ENCODE data around the gene HOXA10.

Gene HOXA10

GRCh38 chr7:27141137-27141922 is 32.8 kb downstream of the HOXA10 start:
- WGBS: 61% methylated on average over 14 of the region's 18 CpGs
- peak overlapping the region; percentile 16 for H3K27ac ChIP-seq (ENCODE audit: low read length, poor library complexity, severe bottlenecking)
- H4K91ac ChIP-seq (ENCODE audit: low read length): no peak overlapping the region
- H2BK12ac ChIP-seq (ENCODE audit: low read length in 2 of 2): no peak overlapping the region
- no peak for DNase-seq
- no peak overlapping the region for H2BK120ac ChIP-seq (ENCODE audit: low read depth, low read length)
- no peak overlapping the region for H2AK5ac ChIP-seq (ENCODE audit: low read length, severe bottlenecking)
- no peak overlapping the region for H4K8ac ChIP-seq (ENCODE audit: low read length)
- H3K18ac ChIP-seq (ENCODE audit: low read depth in 1 of 2, low read length in 2 of 2): no peak overlapping the region
- H3K36me3 ChIP-seq (ENCODE audit: control insufficient read depth in 1 of 2, insufficient read depth in 2 of 2, low read depth in 1 of 2, low read length in 2 of 2): peaks cover 8 to 40% of the 10 kb centered on the region in 2 experiments
- no peak overlapping the region for H3K14ac ChIP-seq (ENCODE audit: low read length in 2 of 2)
- peak overlapping the region; percentile 97 for H3K9ac ChIP-seq (ENCODE audit: low read length)
- H3K4me2 ChIP-seq (ENCODE audit: low read length, poor library complexity, severe bottlenecking): peak overlapping the region; percentile 85
- H3K79me1 ChIP-seq (replicated peaks; ENCODE audit: low read length, poor library complexity, severe bottlenecking): peaks cover 4% of the 10 kb centered on the region
- no peaks in the 10 kb centered on the region for H3K27me3 ChIP-seq (ENCODE audit: control insufficient read depth in 1 of 2, insufficient read depth in 1 of 2, low read length in 2 of 2)
- H3K4me1 ChIP-seq (ENCODE audit: control insufficient read depth, insufficient read depth, low read depth, low read length): peaks cover 8% of the 10 kb centered on the region
- no peak overlapping the region for H3K23ac ChIP-seq (ENCODE audit: low read length in 2 of 2)
- no peak overlapping the region for H2BK15ac ChIP-seq (ENCODE audit: low read depth, poor library complexity, severe bottlenecking)
- no peak overlapping the region for H2AFZ ChIP-seq (ENCODE audit: low read depth, low read length)
- no peak overlapping the region for H2BK5ac ChIP-seq (ENCODE audit: low read depth, low read length, poor library complexity, severe bottlenecking)
- H3K4me3 ChIP-seq (ENCODE audit: insufficient read depth in 1 of 2, low read depth in 1 of 2, low read length in 2 of 2): peak overlapping the region; percentile 26 to 82
- no peak overlapping the region for H3K4ac ChIP-seq (ENCODE audit: low read depth in 1 of 2, low read length in 2 of 2)
- no peaks in the 10 kb centered on the region for H3K9me3 ChIP-seq (ENCODE audit: control insufficient read depth, low read length)

GRCh38 chr7:27140126-27140857 is 33.8 kb downstream of the HOXA10 start:
- WGBS: 31% methylated on average over 14 of the region's 15 CpGs
- H2BK5ac ChIP-seq (ENCODE audit: low read depth, low read length, poor library complexity, severe bottlenecking): peak overlapping the region; percentile 88
- peak overlapping the region; percentile 83 for H3K27ac ChIP-seq (ENCODE audit: low read length, poor library complexity, severe bottlenecking)
- peak overlapping the region; percentile 49 for H3K4me2 ChIP-seq (ENCODE audit: low read length, poor library complexity, severe bottlenecking)
- H2BK15ac ChIP-seq (ENCODE audit: low read depth, poor library complexity, severe bottlenecking): no peak overlapping the region
- no peaks in the 10 kb centered on the region for H3K9me3 ChIP-seq (ENCODE audit: control insufficient read depth, low read length)
- no peak overlapping the region for H4K8ac ChIP-seq (ENCODE audit: low read length)
- H4K91ac ChIP-seq (ENCODE audit: low read length): no peak overlapping the region
- no peak overlapping the region for H2AFZ ChIP-seq (ENCODE audit: low read depth, low read length)
- H3K27me3 ChIP-seq (ENCODE audit: control insufficient read depth in 1 of 2, insufficient read depth in 1 of 2, low read length in 2 of 2): no peaks in the 10 kb centered on the region
- no peaks in the 10 kb centered on the region for H3K79me1 ChIP-seq (replicated peaks; ENCODE audit: low read length, poor library complexity, severe bottlenecking)
- H3K4me1 ChIP-seq (ENCODE audit: control insufficient read depth, insufficient read depth, low read depth, low read length): peaks cover 11% of the 10 kb centered on the region
- no peak overlapping the region for H3K14ac ChIP-seq (ENCODE audit: low read length in 2 of 2)
- H2BK120ac ChIP-seq (ENCODE audit: low read depth, low read length): no peak overlapping the region
- H2BK12ac ChIP-seq (ENCODE audit: low read length in 2 of 2): no peak overlapping the region
- H3K4ac ChIP-seq (ENCODE audit: low read depth in 1 of 2, low read length in 2 of 2): no peak overlapping the region
- no peak overlapping the region for H2AK5ac ChIP-seq (ENCODE audit: low read length, severe bottlenecking)
- no peak for DNase-seq
- peak overlapping the region; percentile 97 for H3K9ac ChIP-seq (ENCODE audit: low read length)
- H3K23ac ChIP-seq (ENCODE audit: low read length in 2 of 2): no peak overlapping the region
- no peak overlapping the region for H3K18ac ChIP-seq (ENCODE audit: low read depth in 1 of 2, low read length in 2 of 2)
- peaks cover 3 to 34% of the 10 kb centered on the region in 2 experiments for H3K36me3 ChIP-seq (ENCODE audit: control insufficient read depth in 1 of 2, insufficient read depth in 2 of 2, low read depth in 1 of 2, low read length in 2 of 2)
- peak overlapping the region; percentile 70 to 82 for H3K4me3 ChIP-seq (ENCODE audit: insufficient read depth in 1 of 2, low read depth in 1 of 2, low read length in 2 of 2)

- peak; percentile 25 for DNase-seq
- 6% methylated on average over 52 of the region's 53 CpGs for WGBS
- no peaks in the 10 kb centered on the region for H3K9me3 ChIP-seq (ENCODE audit: control insufficient read depth, low read length)
Measured at GRCh38 chr7:27139334-27140125, 34.6 kb downstream of the HOXA10 start.

More at GRCh38 chr7:27139334-27140125, 34.6 kb downstream of the HOXA10 start:
- Histone ChIP-seq H3K27ac (ENCODE audit: low read length, poor library complexity, severe bottlenecking) (peak overlapping the region; percentile 83), H3K4me1 (ENCODE audit: control insufficient read depth, insufficient read depth, low read depth, low read length) (peaks cover 11% of the 10 kb centered on the region), H3K14ac (ENCODE audit: low read length in 2 of 2) (no peak overlapping the region), H2AFZ (ENCODE audit: low read depth, low read length) (no peak overlapping the region), H2BK120ac (ENCODE audit: low read depth, low read length) (no peak overlapping the region), H3K79me1 (replicated peaks; ENCODE audit: low read length, poor library complexity, severe bottlenecking) (no peaks in the 10 kb centered on the region), H3K4ac (ENCODE audit: low read depth in 1 of 2, low read length in 2 of 2) (peak overlapping the region in 1 of 2 experiments; percentile 55), H3K27me3 (ENCODE audit: control insufficient read depth in 1 of 2, insufficient read depth in 1 of 2, low read length in 2 of 2) (no peaks in the 10 kb centered on the region), H3K36me3 (ENCODE audit: control insufficient read depth in 1 of 2, insufficient read depth in 2 of 2, low read depth in 1 of 2, low read length in 2 of 2) (peaks cover 3 to 29% of the 10 kb centered on the region in 2 experiments), H3K9ac (ENCODE audit: low read length) (peak overlapping the region; percentile 97), H3K4me3 (ENCODE audit: insufficient read depth in 1 of 2, low read depth in 1 of 2, low read length in 2 of 2) (peak overlapping the region; percentile 70 to 82), H3K18ac (ENCODE audit: low read depth in 1 of 2, low read length in 2 of 2) (peak overlapping the region in 1 of 2 experiments; percentile 21), H4K91ac (ENCODE audit: low read length) (peak overlapping the region; percentile 28), H3K23ac (ENCODE audit: low read length in 2 of 2) (no peak overlapping the region), H2BK12ac (ENCODE audit: low read length in 2 of 2) (peak overlapping the region in 1 of 2 experiments; percentile 57), H2BK5ac (ENCODE audit: low read depth, low read length, poor library complexity, severe bottlenecking) (peak overlapping the region; percentile 88), H3K4me2 (ENCODE audit: low read length, poor library complexity, severe bottlenecking) (peak overlapping the region; percentile 49), H2AK5ac (ENCODE audit: low read length, severe bottlenecking) (peak overlapping the region; percentile 41), H4K8ac (ENCODE audit: low read length) (peak overlapping the region; percentile 78), H2BK15ac (ENCODE audit: low read depth, poor library complexity, severe bottlenecking) (peak overlapping the region; percentile 20)
